ENCODE data around the gene PIR.

PIR gene

GRCh38 chrX:15522464-15522863, 29.3 kb upstream of the PIR start:
- TF ChIP-seq CTCF (IDR thresholded peaks at IDR 0.05; ENCODE audit: borderline replicate concordance, insufficient read depth, low read depth, low read length): no peak
- no peak overlapping the region for H3K4me3 ChIP-seq (ENCODE audit: low read depth, low read length)

GRCh38 chrX:15515931-15516330, 22.8 kb upstream of the PIR start:
- no peak for TF ChIP-seq CTCF (IDR thresholded peaks at IDR 0.05; ENCODE audit: borderline replicate concordance, insufficient read depth, low read depth, low read length)
- no peak overlapping the region for H3K4me3 ChIP-seq (ENCODE audit: low read depth, low read length)

- no peak overlapping the region for H3K4me3 ChIP-seq (ENCODE audit: low read depth, low read length)
These were observed 21.1 kb upstream of the PIR start for GRCh38 chrX:15514279-15514678.

GRCh38 chrX:15512401-15512965, 19.4 kb upstream of the PIR start:
- no peak for TF ChIP-seq CTCF (IDR thresholded peaks at IDR 0.05; ENCODE audit: borderline replicate concordance, insufficient read depth, low read depth, low read length)
- no peak overlapping the region for H3K4me3 ChIP-seq (ENCODE audit: low read depth, low read length)

More at GRCh38 chrX:15514279-15514678, 21.1 kb upstream of the PIR start:
- TF ChIP-seq CTCF (IDR thresholded peaks at IDR 0.05; ENCODE audit: borderline replicate concordance, insufficient read depth, low read depth, low read length): no peak

GRCh38 chrX:15511563-15511962, 18.4 kb upstream of the PIR start:
- no peak for TF ChIP-seq CTCF (IDR thresholded peaks at IDR 0.05; ENCODE audit: borderline replicate concordance, insufficient read depth, low read depth, low read length)
- H3K4me3 ChIP-seq (ENCODE audit: low read depth, low read length): no peak overlapping the region

- H3K4me3 ChIP-seq (ENCODE audit: low read depth, low read length): no peak overlapping the region
- TF ChIP-seq CTCF (IDR thresholded peaks at IDR 0.05; ENCODE audit: borderline replicate concordance, insufficient read depth, low read depth, low read length): no peak
These were observed 16.7 kb upstream of the PIR start for GRCh38 chrX:15509845-15510244.

GRCh38 chrX:15507005-15507404, 13.9 kb upstream of the PIR start:
- H3K4me3 ChIP-seq (ENCODE audit: low read depth, low read length): no peak overlapping the region
- no peak for TF ChIP-seq CTCF (IDR thresholded peaks at IDR 0.05; ENCODE audit: borderline replicate concordance, insufficient read depth, low read depth, low read length)
